GM23338 (cell line): ENCODE measurements around the gene FBXW11. TPM values are rescaled to one million over a fixed set of nuclear protein-coding genes. Genes with fewer than 3 reads are reported as not detected.

Experiments used
- ATAC-seq: fragments of 200-7000 bp; cut with Tn5 transposase; 3 replicates; pipeline ENCODE4 v1.9.1; 2020
- DNase-seq: peaks from one replicate; pipeline ENCODE4 v3.0.0-alpha.2; 2015; ENCODE audit warnings: low spot score
- H2AFZ ChIP-seq: fragments of 200-600 bp; sonication (generic); 2 replicates; pipeline ENCODE4 v1.8.0; 2016; ENCODE audit warnings: antibody characterized with exemption, mild to moderate bottlenecking, moderate library complexity
- H3F3A ChIP-seq: fragments of 200-600 bp; sonication (generic); replicated peaks from 2 replicates; pipeline ENCODE4 v1.8.0; 2017; ENCODE audit warnings: antibody characterized with exemption, mixed run types, low read depth
- H3K27ac ChIP-seq: fragments of 200-600 bp; sonication (generic); 2 replicates; pipeline ENCODE4 v1.6.1; 2016; ENCODE audit warnings: low read depth
- H3K27me3 ChIP-seq: fragments of 200-600 bp; sonication (generic); 2 replicates; pipeline ENCODE4 v1.8.0; 2016; ENCODE audit warnings: mild to moderate bottlenecking, mixed run types, moderate library complexity; ENCODE audit not compliant: insufficient read depth
- H3K36me3 ChIP-seq: fragments of 200-600 bp; sonication (generic); 2 replicates; pipeline ENCODE4 v1.8.0; 2016; ENCODE audit warnings: mild to moderate bottlenecking; ENCODE audit not compliant: insufficient read depth
- H3K4me1 ChIP-seq: fragments of 200-600 bp; sonication (generic); 2 replicates; pipeline ENCODE4 v1.8.0; 2016; ENCODE audit warnings: mild to moderate bottlenecking, moderate library complexity; ENCODE audit not compliant: insufficient read depth
- H3K4me2 ChIP-seq: fragments of 200-600 bp; sonication (generic); 2 replicates; pipeline ENCODE4 v1.7.1; 2017; ENCODE audit warnings: mixed run types
- H3K4me3 ChIP-seq: fragments of 200-600 bp; sonication (generic); 2 replicates; pipeline ENCODE4 v1.6.1; 2016; ENCODE audit warnings: mixed run types
- H3K79me2 ChIP-seq: fragments of 200-600 bp; sonication (generic); replicated peaks from 2 replicates; pipeline ENCODE4 v1.8.0; 2017; ENCODE audit warnings: mild to moderate bottlenecking; ENCODE audit not compliant: insufficient read depth
- H3K9me2 ChIP-seq: fragments of 200-600 bp; sonication (generic); 2 replicates; pipeline ENCODE4 v1.8.0; 2017; ENCODE audit not compliant: insufficient read depth
- H4K20me1 ChIP-seq: fragments of 200-600 bp; sonication (generic); replicated peaks from 2 replicates; pipeline ENCODE4 v1.8.0; 2017; ENCODE audit warnings: mild to moderate bottlenecking; ENCODE audit not compliant: insufficient read depth
- H3K27ac Mint-ChIP-seq: 2 replicates; pipeline ENCODE4 v1.8.0; 2020; ENCODE audit warnings: inconsistent platforms, mild to moderate bottlenecking, moderate library complexity, mixed read lengths
- H3K27me3 Mint-ChIP-seq: 3 replicates; pipeline ENCODE4 v1.8.0; 2022; ENCODE audit warnings: low read depth, mild to moderate bottlenecking, moderate library complexity, mixed read lengths, inconsistent platforms; ENCODE audit not compliant: insufficient read depth, poor library complexity
- H3K36me3 Mint-ChIP-seq: 3 replicates; pipeline ENCODE4 v1.8.0; 2021; ENCODE audit warnings: low read depth, mild to moderate bottlenecking, inconsistent platforms, moderate library complexity, mixed read lengths
- H3K4me1 Mint-ChIP-seq: 3 replicates; pipeline ENCODE4 v1.8.0; 2020; ENCODE audit warnings: mild to moderate bottlenecking, inconsistent platforms, mixed read lengths
- H3K4me3 Mint-ChIP-seq: 3 replicates; pipeline ENCODE4 v1.8.0; 2021; ENCODE audit warnings: moderate library complexity, mild to moderate bottlenecking, inconsistent platforms, mixed read lengths
- H3K9me3 Mint-ChIP-seq: 3 replicates; pipeline ENCODE4 v1.8.0; 2020; ENCODE audit warnings: moderate library complexity, mild to moderate bottlenecking, inconsistent platforms, mixed read lengths
- CREB1 ChIP-seq: fragments of 250-450 bp; sonication (Bioruptor Pico); IDR thresholded peaks from 2 replicates; pipeline ENCODE4 v1.5.0; 2020; ENCODE audit warnings: low read depth, mild to moderate bottlenecking, moderate library complexity
- EZH2 ChIP-seq: fragments of 200-600 bp; sonication (generic); IDR thresholded peaks from one replicate; pipeline ENCODE4 v1.8.0; 2017; ENCODE audit warnings: antibody characterized with exemption, mild to moderate bottlenecking, low read depth; ENCODE audit not compliant: unreplicated experiment
- EZH2phosphoT487 ChIP-seq: fragments of 200-600 bp; sonication (generic); IDR thresholded peaks from one replicate; pipeline ENCODE4 v1.8.1; 2018; ENCODE audit warnings: antibody characterized with exemption; ENCODE audit not compliant: unreplicated experiment
- JUNB ChIP-seq: IDR thresholded peaks from one replicate; pipeline ENCODE4 v1.6.1; 2016; ENCODE audit warnings: antibody characterized with exemption; ENCODE audit not compliant: unreplicated experiment
- NANOG ChIP-seq: IDR thresholded peaks from 2 replicates; pipeline ENCODE4 v1.6.1; 2016; ENCODE audit warnings: antibody characterized with exemption, borderline replicate concordance
- POLR2AphosphoS5 ChIP-seq: IDR thresholded peaks from 2 replicates; pipeline ENCODE4 v1.6.1; 2016; ENCODE audit warnings: antibody characterized with exemption, low read depth
- STAT1 ChIP-seq: IDR thresholded peaks from one replicate; pipeline ENCODE4 v1.6.1; 2016; ENCODE audit warnings: antibody characterized with exemption; ENCODE audit not compliant: unreplicated experiment
- ZNF114 ChIP-seq: fragments of 250-450 bp; sonication (Bioruptor Pico); IDR thresholded peaks from 2 replicates; pipeline ENCODE4 v1.5.0; 2020; ENCODE audit warnings: mild to moderate bottlenecking, moderate library complexity
- ZNF331 ChIP-seq: fragments of 250-450 bp; sonication (Bioruptor Pico); IDR thresholded peaks from 2 replicates; pipeline ENCODE4 v1.5.0; 2020; ENCODE audit warnings: low read depth, mild to moderate bottlenecking, moderate library complexity
- polyA plus RNA-seq: library from polyadenylated mRNA; unstranded; fragments of >200 nt; fragmentation: Nextera tagmentation; extraction: Ambion mirVana; gene quantifications from 2 replicates; pipeline ENCODE4 v1.2.1, GENCODE V29; 2016
- total RNA-seq: library from RNA; depleted of rRNA; stranded (reverse); fragments of >200 nt; shearing (Covaris generic); gene quantifications from 2 replicates; pipeline ENCODE4 v1.2.3, GENCODE V29; 2014
- TF ChIP-seq, protein P1 (sequence below): IDR thresholded peaks from one replicate; pipeline ENCODE4 v1.6.1; 2018; ENCODE audit warnings: antibody characterized with exemption; ENCODE audit not compliant: unreplicated experiment
- TF ChIP-seq, protein P2 (sequence below), 2 experiments: fragments of 200-600 bp in 1 of 2; sonication (generic) in 1 of 2; conservative IDR thresholded peaks; 2 replicates each; pipeline versions ENCODE4 v1.5.1 to v1.6.1; 2016 to 2017; ENCODE audit warnings: antibody characterized with exemption in 2 of 2, low read depth in 2 of 2, mild to moderate bottlenecking in 2 of 2, moderate library complexity in 1 of 2
- TF ChIP-seq, protein P3 (sequence below): IDR thresholded peaks from 2 replicates; pipeline ENCODE4 v1.6.1; 2016; ENCODE audit warnings: antibody characterized with exemption
- TF ChIP-seq, protein P4 (sequence below): fragments of 250-450 bp; sonication (Bioruptor Pico); IDR thresholded peaks from 2 replicates; pipeline ENCODE4 v1.5.0; 2020; ENCODE audit warnings: mild to moderate bottlenecking, moderate library complexity

FBXW11 gene
- total and polyA plus RNA-seq, 2 experiments from 2014 or later, result 45.0 to 88.0 TPM

DNA sequence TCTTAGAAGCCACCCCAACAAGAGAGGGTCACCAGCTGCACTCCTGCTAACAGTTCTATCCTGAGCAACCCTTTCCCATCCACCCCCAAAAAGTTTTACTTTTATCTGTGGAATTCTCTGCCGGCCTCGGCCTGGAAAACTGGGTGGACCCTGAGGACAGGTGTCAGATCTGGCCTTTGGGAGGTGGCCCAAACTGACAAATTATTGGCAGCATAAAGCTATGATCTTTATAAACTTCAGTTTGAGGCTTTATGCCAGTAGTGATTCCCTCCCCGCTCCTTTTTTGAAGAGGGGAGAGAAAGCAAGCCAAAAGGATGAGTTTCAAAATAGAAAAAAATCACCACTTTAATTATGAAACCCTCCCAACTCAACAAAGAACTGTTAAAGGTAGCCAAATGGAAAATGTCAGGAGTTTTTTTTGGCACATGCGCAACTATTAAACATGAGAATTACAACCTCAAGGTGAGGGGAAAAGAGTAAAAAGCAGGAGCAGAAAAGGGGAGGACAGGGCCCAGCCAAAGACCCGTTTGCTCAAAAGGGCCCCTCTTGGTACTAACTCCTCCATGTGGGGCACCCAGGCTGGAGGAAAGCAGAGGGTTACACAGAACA lies 49.4 kb downstream of the FBXW11 start:
- H3K27me3 ChIP-seq, result no peaks in the 10 kb centered on the region
- no peak for DNase-seq
- no peak overlapping the region for H2AFZ ChIP-seq
- H3K36me3 ChIP-seq, result no peaks in the 10 kb centered on the region
- H3F3A ChIP-seq, result no peaks in the 10 kb centered on the region
- H3K79me2 ChIP-seq, result peaks cover 99% of the 10 kb centered on the region
- Mint-ChIP-seq H3K27ac (peak overlapping the region; percentile 28; the same call in 1 of the 2 replicates), H3K4me3 (no peak overlapping the region), H3K4me1 (peaks cover 57% of the 10 kb centered on the region), H3K36me3 (no peaks in the 10 kb centered on the region; the same call in 2 of the 3 replicates), H3K9me3 (no peaks in the 10 kb centered on the region), H3K27me3 (peaks cover 3% of the 10 kb centered on the region)
- H3K27ac ChIP-seq, result peak overlapping the region; percentile 37; the same call in 1 of the 2 replicates
- TF ChIP-seq, protein P1, sequence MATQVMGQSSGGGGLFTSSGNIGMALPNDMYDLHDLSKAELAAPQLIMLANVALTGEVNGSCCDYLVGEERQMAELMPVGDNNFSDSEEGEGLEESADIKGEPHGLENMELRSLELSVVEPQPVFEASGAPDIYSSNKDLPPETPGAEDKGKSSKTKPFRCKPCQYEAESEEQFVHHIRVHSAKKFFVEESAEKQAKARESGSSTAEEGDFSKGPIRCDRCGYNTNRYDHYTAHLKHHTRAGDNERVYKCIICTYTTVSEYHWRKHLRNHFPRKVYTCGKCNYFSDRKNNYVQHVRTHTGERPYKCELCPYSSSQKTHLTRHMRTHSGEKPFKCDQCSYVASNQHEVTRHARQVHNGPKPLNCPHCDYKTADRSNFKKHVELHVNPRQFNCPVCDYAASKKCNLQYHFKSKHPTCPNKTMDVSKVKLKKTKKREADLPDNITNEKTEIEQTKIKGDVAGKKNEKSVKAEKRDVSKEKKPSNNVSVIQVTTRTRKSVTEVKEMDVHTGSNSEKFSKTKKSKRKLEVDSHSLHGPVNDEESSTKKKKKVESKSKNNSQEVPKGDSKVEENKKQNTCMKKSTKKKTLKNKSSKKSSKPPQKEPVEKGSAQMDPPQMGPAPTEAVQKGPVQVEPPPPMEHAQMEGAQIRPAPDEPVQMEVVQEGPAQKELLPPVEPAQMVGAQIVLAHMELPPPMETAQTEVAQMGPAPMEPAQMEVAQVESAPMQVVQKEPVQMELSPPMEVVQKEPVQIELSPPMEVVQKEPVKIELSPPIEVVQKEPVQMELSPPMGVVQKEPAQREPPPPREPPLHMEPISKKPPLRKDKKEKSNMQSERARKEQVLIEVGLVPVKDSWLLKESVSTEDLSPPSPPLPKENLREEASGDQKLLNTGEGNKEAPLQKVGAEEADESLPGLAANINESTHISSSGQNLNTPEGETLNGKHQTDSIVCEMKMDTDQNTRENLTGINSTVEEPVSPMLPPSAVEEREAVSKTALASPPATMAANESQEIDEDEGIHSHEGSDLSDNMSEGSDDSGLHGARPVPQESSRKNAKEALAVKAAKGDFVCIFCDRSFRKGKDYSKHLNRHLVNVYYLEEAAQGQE, result no peak
- TF ChIP-seq, protein P2, sequence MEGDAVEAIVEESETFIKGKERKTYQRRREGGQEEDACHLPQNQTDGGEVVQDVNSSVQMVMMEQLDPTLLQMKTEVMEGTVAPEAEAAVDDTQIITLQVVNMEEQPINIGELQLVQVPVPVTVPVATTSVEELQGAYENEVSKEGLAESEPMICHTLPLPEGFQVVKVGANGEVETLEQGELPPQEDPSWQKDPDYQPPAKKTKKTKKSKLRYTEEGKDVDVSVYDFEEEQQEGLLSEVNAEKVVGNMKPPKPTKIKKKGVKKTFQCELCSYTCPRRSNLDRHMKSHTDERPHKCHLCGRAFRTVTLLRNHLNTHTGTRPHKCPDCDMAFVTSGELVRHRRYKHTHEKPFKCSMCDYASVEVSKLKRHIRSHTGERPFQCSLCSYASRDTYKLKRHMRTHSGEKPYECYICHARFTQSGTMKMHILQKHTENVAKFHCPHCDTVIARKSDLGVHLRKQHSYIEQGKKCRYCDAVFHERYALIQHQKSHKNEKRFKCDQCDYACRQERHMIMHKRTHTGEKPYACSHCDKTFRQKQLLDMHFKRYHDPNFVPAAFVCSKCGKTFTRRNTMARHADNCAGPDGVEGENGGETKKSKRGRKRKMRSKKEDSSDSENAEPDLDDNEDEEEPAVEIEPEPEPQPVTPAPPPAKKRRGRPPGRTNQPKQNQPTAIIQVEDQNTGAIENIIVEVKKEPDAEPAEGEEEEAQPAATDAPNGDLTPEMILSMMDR (conservative IDR thresholded peaks at IDR 0.05; ENCODE audit: low read depth in 2 of 2), result no peak
- TF ChIP-seq ZNF114, result no peak
- TF ChIP-seq NANOG, result no peak
- no peak for TF ChIP-seq EZH2
- TF ChIP-seq, protein P3, sequence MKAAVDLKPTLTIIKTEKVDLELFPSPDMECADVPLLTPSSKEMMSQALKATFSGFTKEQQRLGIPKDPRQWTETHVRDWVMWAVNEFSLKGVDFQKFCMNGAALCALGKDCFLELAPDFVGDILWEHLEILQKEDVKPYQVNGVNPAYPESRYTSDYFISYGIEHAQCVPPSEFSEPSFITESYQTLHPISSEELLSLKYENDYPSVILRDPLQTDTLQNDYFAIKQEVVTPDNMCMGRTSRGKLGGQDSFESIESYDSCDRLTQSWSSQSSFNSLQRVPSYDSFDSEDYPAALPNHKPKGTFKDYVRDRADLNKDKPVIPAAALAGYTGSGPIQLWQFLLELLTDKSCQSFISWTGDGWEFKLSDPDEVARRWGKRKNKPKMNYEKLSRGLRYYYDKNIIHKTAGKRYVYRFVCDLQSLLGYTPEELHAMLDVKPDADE, result no peak
- no peak for TF ChIP-seq ZNF331 (CRISPR knock-in tag)
- TF ChIP-seq, protein P4, sequence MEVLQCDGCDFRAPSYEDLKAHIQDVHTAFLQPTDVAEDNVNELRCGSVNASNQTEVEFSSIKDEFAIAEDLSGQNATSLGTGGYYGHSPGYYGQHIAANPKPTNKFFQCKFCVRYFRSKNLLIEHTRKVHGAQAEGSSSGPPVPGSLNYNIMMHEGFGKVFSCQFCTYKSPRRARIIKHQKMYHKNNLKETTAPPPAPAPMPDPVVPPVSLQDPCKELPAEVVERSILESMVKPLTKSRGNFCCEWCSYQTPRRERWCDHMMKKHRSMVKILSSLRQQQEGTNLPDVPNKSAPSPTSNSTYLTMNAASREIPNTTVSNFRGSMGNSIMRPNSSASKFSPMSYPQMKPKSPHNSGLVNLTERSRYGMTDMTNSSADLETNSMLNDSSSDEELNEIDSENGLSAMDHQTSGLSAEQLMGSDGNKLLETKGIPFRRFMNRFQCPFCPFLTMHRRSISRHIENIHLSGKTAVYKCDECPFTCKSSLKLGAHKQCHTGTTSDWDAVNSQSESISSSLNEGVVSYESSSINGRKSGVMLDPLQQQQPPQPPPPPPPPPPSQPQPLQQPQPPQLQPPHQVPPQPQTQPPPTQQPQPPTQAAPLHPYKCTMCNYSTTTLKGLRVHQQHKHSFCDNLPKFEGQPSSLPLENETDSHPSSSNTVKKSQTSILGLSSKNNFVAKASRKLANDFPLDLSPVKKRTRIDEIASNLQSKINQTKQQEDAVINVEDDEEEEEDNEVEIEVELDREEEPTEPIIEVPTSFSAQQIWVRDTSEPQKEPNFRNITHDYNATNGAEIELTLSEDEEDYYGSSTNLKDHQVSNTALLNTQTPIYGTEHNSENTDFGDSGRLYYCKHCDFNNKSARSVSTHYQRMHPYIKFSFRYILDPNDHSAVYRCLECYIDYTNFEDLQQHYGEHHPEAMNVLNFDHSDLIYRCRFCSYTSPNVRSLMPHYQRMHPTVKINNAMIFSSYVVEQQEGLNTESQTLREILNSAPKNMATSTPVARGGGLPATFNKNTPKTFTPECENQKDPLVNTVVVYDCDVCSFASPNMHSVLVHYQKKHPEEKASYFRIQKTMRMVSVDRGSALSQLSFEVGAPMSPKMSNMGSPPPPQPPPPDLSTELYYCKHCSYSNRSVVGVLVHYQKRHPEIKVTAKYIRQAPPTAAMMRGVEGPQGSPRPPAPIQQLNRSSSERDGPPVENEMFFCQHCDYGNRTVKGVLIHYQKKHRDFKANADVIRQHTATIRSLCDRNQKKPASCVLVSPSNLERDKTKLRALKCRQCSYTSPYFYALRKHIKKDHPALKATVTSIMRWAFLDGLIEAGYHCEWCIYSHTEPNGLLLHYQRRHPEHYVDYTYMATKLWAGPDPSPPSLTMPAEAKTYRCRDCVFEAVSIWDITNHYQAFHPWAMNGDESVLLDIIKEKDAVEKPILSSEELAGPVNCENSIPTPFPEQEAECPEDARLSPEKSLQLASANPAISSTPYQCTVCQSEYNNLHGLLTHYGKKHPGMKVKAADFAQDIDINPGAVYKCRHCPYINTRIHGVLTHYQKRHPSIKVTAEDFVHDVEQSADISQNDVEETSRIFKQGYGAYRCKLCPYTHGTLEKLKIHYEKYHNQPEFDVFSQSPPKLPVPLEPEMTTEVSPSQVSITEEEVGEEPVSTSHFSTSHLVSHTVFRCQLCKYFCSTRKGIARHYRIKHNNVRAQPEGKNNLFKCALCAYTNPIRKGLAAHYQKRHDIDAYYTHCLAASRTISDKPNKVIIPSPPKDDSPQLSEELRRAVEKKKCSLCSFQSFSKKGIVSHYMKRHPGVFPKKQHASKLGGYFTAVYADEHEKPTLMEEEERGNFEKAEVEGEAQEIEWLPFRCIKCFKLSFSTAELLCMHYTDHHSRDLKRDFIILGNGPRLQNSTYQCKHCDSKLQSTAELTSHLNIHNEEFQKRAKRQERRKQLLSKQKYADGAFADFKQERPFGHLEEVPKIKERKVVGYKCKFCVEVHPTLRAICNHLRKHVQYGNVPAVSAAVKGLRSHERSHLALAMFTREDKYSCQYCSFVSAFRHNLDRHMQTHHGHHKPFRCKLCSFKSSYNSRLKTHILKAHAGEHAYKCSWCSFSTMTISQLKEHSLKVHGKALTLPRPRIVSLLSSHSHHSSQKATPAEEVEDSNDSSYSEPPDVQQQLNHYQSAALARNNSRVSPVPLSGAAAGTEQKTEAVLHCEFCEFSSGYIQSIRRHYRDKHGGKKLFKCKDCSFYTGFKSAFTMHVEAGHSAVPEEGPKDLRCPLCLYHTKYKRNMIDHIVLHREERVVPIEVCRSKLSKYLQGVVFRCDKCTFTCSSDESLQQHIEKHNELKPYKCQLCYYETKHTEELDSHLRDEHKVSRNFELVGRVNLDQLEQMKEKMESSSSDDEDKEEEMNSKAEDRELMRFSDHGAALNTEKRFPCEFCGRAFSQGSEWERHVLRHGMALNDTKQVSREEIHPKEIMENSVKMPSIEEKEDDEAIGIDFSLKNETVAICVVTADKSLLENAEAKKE (CRISPR knock-in tag), result no peak
- TF ChIP-seq EZH2phosphoT487, result no peak
- TF ChIP-seq JUNB, result no peak
- TF ChIP-seq POLR2AphosphoS5, result no peak
- no peak for TF ChIP-seq STAT1
- TF ChIP-seq CREB1, result no peak
- peak overlapping the region; percentile 40 for H3K4me2 ChIP-seq
- H4K20me1 ChIP-seq, result peaks cover 56% of the 10 kb centered on the region
- H3K4me1 ChIP-seq, result peaks cover 53% of the 10 kb centered on the region
- H3K4me3 ChIP-seq, result no peak overlapping the region
- peak; percentile 22 for ATAC-seq
- no peaks in the 10 kb centered on the region for H3K9me2 ChIP-seq
